Measurements from ENCODE around the gene IQCH. TPM values are rescaled to one million over a fixed set of nuclear protein-coding genes. Genes with fewer than 3 reads are reported as not detected.

IQCH gene
- polyA plus RNA-seq, 3 donors: 0.03 TPM; not detected in 2

GRCh38 chr15:67227846-67228245 lies 26.7 kb upstream of the IQCH start:
- DNase-seq: no peak
- Mint-ChIP-seq H3K9me3 (no peaks in the 10 kb centered on the region), H3K36me3 (peaks cover 58 to 65% of the 10 kb centered on the region in 2 donors), H3K27me3 (ENCODE audit: low read depth in 3 of 3) (no peaks in the 10 kb centered on the region), H3K4me1 (peaks cover 8% of the 10 kb centered on the region), H3K27ac (no peak overlapping the region), H3K4me3 (no peak overlapping the region)
- no CpG with 5 or more reads among the region's 1 CpG for WGBS (ENCODE audit: insufficient coverage)
- Histone ChIP-seq H3K4me2 (replicated peaks; ENCODE audit: extremely low read depth, low read length, poor library complexity, severe bottlenecking) (no peak overlapping the region), H3K27me3 (ENCODE audit: control insufficient read depth in 2 of 2, insufficient read depth in 2 of 2, low read length in 2 of 2) (no peaks in the 10 kb centered on the region), H3K9ac (ENCODE audit: insufficient read depth, low read length, poor library complexity, severe bottlenecking) (no peak overlapping the region), H3K9me3 (replicated peaks in 1 of 2; ENCODE audit: control insufficient read depth in 1 of 2, insufficient read depth in 1 of 2, low read length in 2 of 2) (no peaks in the 10 kb centered on the region), H3K4me1 (ENCODE audit: control insufficient read depth in 1 of 2, insufficient read depth in 2 of 2, low read length in 2 of 2) (peaks cover 0 to 6% of the 10 kb centered on the region in 2 donors), H3K36me3 (replicated peaks in 1 of 2; ENCODE audit: control insufficient read depth in 1 of 2, insufficient read depth in 2 of 2, low read length in 2 of 2) (peaks cover 22 to 78% of the 10 kb centered on the region in 2 donors), H3K4me3 (replicated peaks in 1 of 3; ENCODE audit: low read depth in 2 of 3, low read length in 3 of 3) (no peak overlapping the region), H4K20me1 (ENCODE audit: insufficient read depth, low read length) (no peaks in the 10 kb centered on the region), H2AFZ (ENCODE audit: insufficient read depth, low read depth, low read length, poor library complexity, severe bottlenecking) (no peak overlapping the region), H3K79me2 (ENCODE audit: insufficient read depth, low read length) (no peaks in the 10 kb centered on the region), H3K27ac (ENCODE audit: low read depth in 1 of 2, low read length in 2 of 2) (no peak overlapping the region)
- intact Hi-C loops (cut with micrococcal nuclease): no loop called here
- TF ChIP-seq, protein P1, sequence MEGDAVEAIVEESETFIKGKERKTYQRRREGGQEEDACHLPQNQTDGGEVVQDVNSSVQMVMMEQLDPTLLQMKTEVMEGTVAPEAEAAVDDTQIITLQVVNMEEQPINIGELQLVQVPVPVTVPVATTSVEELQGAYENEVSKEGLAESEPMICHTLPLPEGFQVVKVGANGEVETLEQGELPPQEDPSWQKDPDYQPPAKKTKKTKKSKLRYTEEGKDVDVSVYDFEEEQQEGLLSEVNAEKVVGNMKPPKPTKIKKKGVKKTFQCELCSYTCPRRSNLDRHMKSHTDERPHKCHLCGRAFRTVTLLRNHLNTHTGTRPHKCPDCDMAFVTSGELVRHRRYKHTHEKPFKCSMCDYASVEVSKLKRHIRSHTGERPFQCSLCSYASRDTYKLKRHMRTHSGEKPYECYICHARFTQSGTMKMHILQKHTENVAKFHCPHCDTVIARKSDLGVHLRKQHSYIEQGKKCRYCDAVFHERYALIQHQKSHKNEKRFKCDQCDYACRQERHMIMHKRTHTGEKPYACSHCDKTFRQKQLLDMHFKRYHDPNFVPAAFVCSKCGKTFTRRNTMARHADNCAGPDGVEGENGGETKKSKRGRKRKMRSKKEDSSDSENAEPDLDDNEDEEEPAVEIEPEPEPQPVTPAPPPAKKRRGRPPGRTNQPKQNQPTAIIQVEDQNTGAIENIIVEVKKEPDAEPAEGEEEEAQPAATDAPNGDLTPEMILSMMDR (IDR thresholded peaks at IDR 0.05): no peak

DNA sequence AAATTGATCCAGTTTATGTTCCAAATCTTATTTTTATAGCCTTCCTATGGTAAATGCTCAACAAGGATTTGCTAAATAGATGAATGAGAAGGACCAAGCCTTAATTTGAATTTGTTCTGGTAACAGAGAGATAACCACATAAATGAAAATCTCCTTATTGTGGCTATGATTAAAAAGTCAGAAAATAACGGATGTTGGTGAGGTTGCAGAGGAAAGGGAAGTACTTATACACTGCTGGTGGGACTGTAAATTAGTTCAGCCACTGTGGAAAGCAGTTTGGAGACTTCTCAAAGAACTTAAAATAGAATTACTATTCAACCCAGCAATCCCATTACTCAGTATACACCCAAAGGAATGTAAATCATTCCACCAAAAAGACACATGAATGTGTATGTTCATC lies 26.3 kb upstream of the IQCH start:
- H3K27me3 Mint-ChIP-seq (ENCODE audit: low read depth in 3 of 3): no peaks in the 10 kb centered on the region
- intact Hi-C loops (cut with micrococcal nuclease): no loop called here
- no peak overlapping the region for H3K4me2 ChIP-seq (replicated peaks; ENCODE audit: extremely low read depth, low read length, poor library complexity, severe bottlenecking)
- H3K4me3 Mint-ChIP-seq: no peak overlapping the region
- H2AFZ ChIP-seq (ENCODE audit: insufficient read depth, low read depth, low read length, poor library complexity, severe bottlenecking): no peak overlapping the region
- H3K4me1 ChIP-seq (ENCODE audit: control insufficient read depth in 1 of 2, insufficient read depth in 2 of 2, low read length in 2 of 2): peaks cover 0 to 6% of the 10 kb centered on the region in 2 donors
- H3K9me3 Mint-ChIP-seq: no peaks in the 10 kb centered on the region
- no CpG with 5 or more reads among the region's 1 CpG for WGBS (ENCODE audit: insufficient coverage)
- no peaks in the 10 kb centered on the region for H3K9me3 ChIP-seq (replicated peaks in 1 of 2; ENCODE audit: control insufficient read depth in 1 of 2, insufficient read depth in 1 of 2, low read length in 2 of 2)
- TF ChIP-seq, protein P1 (IDR thresholded peaks at IDR 0.05): no peak
- peak overlapping the region in 2 of 7 donors; percentile 40 to 46 for H3K27ac Mint-ChIP-seq
- peaks cover 8% of the 10 kb centered on the region for H3K4me1 Mint-ChIP-seq
- DNase-seq: no peak
- H3K9ac ChIP-seq (ENCODE audit: insufficient read depth, low read length, poor library complexity, severe bottlenecking): no peak overlapping the region
- H3K27me3 ChIP-seq (ENCODE audit: control insufficient read depth in 2 of 2, insufficient read depth in 2 of 2, low read length in 2 of 2): no peaks in the 10 kb centered on the region
- H3K79me2 ChIP-seq (ENCODE audit: insufficient read depth, low read length): no peaks in the 10 kb centered on the region
- no peak overlapping the region for H3K4me3 ChIP-seq (replicated peaks in 1 of 3; ENCODE audit: low read depth in 2 of 3, low read length in 3 of 3)
- H3K27ac ChIP-seq (ENCODE audit: low read depth in 1 of 2, low read length in 2 of 2): no peak overlapping the region
- no peaks in the 10 kb centered on the region for H4K20me1 ChIP-seq (ENCODE audit: insufficient read depth, low read length)
- H3K36me3 Mint-ChIP-seq: peaks cover 62 to 70% of the 10 kb centered on the region in 2 donors
- H3K36me3 ChIP-seq (replicated peaks in 1 of 2; ENCODE audit: control insufficient read depth in 1 of 2, insufficient read depth in 2 of 2, low read length in 2 of 2): peaks cover 27 to 82% of the 10 kb centered on the region in 2 donors
